Limb (tissue), 2 donors: ENCODE measurements around the gene MPV17.
"Not testable (repeated sequence)": the region's sequence is repeated elsewhere in the genome, so short reads cannot be mapped to it uniquely, and the experiment has no call there.

ENCODE experiments used
- DNase-seq, 2 donors: peaks; one replicate each; pipeline ENCODE4 v3.0.0-alpha.2; 2016; ENCODE audit errors: extremely low spot score in 2 of 2

Gene MPV17

GRCh38 chr2:27300606-27301005 lies 22.3 kb downstream of the MPV17 start:
- not testable (repeated sequence) for DNase-seq

DNA sequence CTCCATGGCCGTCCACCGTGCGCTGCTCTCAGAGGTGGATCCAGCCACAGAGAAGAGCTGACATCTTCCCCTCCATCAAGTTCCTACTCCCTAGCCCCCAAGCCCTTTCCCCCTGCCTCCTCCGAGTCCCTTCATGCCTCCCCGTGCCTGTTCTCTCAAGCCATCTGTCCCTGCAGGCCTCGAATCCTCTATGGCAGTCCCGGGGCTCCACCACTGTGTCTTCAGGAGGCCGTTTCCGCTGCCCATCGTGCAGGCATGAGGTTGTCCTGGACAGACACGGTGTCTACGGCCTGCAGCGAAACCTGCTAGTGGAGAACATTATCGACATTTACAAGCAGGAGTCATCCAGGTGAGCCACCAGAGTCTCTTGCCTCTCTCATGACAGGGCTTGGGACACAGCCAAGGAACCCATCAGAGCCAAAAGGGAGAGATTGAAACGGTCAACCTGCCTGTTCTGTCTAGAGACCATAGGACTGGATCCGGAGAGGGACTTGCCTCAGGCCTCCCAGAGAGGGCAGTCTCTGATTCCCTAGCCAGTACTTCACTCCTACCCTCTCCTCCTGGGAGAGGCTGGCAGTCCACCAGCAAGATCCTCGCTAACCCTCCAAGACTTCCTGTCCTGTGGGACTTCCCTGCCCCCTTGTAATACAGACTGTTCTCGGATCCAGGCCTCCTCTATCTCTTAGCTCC lies 24.4 kb downstream of the MPV17 start:
- DNase-seq: no peak

- DNase-seq: no peak
Observed at GRCh38 chr2:27297195-27297594, 25.7 kb downstream of the MPV17 start.

DNA sequence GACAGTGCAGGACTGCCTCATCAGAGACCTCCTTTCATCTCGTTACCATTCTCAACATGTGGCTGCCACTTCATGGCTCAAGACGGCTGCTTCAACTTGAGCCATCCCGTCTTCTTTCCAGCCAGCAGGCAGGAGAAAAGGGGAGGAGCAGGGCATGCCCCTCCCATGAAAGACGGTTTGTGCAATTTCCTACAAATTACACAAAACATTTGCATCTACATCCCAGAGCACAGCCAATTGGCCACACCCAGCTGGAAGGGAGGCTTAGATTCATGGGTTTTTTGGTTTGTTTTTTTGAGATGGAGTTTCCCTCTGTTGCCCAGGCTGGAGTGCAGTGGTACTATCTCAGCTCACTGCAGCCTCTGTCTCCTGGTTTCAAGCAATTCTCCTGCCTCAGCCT lies 26.4 kb downstream of the MPV17 start:
- no peak for DNase-seq

DNA sequence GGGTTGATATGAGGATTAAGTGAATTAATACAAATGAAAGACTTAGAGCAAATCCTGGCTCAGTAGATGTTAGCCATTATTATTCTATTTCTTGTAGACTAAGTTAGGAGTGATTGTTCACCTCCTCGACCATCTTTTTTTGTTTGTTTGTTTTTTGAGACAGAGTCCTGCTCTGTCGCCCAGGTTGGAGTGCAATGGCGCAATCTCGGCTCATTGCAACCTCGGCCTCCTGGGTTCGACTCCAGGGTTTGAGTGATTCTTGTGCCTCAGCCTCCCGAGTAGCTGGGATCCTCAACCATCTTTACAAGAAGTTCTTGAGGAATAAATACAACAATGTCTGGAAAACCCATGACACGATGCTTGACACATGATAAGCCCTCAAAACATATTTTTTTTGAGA lies 28.0 kb downstream of the MPV17 start:
- no peak for DNase-seq

DNA sequence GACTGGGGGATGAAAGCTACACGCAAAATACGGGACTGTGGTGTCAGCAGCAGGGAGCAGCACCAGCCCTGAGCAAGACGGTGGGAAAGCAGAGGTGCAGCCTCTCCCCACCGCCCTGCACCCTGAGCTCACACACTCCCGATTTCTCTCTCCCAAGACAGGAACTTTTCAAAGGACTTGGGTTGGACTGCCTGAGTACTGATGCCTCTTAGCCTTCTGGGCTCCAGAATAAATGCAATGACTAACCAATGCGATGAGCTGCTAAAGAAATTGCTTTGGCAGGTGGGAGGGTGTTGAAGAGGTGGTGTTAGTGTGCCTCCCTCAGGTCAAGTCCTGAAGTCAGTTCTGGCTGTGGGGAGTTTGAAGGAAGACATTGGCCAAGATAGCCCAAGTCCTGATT lies 31.0 kb downstream of the MPV17 start:
- DNase-seq: no peak

DNA sequence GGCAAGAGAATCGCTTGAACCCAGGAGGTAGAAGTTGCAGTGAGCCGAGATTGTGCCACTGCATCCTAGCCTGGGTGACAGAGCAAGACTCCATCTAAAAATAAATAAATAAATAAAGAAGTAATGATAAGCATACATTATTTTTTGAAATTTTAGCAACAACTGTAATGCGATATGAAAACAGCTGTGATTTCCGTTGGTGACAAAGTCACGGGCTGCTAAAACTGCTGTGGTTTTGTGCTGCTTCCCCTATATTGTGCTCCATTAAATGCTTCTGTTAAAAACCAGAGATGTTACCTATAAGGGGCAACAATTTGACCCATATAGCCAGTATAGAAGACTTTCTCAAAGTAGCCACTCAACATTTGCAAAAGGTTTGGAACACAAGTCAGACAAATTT lies 32.3 kb downstream of the MPV17 start:
- no peak for DNase-seq

- DNase-seq: no peak
Observed at GRCh38 chr2:27288610-27289009, 34.3 kb downstream of the MPV17 start.

GRCh38 chr2:27285481-27285880 lies 37.4 kb downstream of the MPV17 start:
- no peak for DNase-seq

GRCh38 chr2:27284996-27285395 lies 37.9 kb downstream of the MPV17 start:
- no peak for DNase-seq

GRCh38 chr2:27282892-27283291 lies 40.0 kb downstream of the MPV17 start:
- no peak for DNase-seq

- no peak for DNase-seq
Observed at GRCh38 chr2:27281855-27282559, 40.9 kb downstream of the MPV17 start, which contains the start of gene TRIM54. Gene TRIM54 (plus strand): TSS chr2:27282429. CDS start chr2:27282732, 303 bp downstream.

DNA sequence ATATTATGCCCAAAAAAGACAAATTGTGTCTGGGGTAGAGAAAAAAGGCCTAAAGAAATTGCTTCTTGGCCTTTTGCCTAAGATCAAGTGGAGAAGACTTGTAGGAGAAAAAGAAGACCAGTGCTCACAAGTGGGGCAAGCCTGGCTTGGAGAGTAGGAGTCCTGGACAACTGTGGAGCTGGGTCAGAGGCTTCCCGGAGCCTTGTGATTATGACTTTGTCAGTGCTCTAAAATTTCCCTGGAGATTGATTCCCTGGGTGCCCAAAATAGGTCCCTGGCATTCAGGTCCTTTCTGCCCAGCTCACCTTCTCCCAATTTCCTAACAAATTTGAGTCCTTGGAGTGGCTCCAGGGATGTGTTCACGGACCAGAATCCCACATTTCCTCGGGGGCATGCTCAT lies 41.5 kb downstream of the MPV17 start:
- no peak for DNase-seq

- no peak for DNase-seq
Observed at GRCh38 chr2:27280826-27281225, 42.1 kb downstream of the MPV17 start.

- DNase-seq: no peak
Observed at GRCh38 chr2:27278010-27278409, 44.9 kb downstream of the MPV17 start.

DNA sequence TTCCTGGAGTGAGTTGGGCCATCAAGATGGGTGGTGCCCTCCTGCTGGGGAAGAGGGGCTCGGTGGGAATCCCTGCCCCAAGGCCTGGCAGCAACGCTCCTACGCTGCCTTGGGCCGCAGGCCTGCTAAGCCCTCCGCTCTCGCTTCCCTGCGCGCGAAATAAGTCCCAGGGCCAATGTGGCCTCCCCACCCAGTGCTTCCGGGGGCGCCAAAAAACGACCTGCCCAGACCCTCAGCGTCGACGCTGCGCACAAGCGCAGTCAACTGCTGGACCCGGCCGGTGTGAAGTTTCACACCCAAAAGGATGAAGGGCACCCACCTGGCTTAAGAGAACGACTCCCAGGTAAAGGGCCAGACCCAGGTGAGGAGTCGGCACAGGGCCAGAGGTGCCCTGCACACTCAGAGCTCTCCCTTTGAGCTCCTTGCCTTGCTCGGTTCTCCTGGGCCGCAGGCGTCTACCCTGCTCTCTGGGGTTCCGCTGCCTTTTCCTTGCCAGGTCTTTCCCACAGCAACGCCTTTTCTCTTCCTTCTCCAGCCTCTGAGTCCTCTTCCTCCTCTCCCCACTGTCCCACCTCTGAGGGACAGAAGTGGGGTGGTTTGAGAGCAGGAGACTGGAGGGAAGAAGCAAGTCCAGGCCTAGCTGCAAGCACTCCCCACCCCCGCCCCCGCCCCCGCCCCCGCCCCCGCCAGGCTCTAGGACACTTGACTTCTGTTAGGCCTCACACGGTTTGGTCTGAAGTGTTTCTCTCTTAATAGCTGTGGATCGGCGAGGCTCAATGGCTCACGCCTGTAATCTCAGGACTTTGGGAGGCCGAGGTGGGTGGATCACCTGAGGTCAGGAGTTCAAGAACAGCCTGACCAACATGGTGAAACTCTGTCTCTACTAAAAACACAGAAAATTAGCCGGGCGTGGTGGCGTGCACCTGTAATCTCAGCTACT lies 47.4 kb downstream of the MPV17 start, which contains the start of gene DNAJC5G:
TSS of gene DNAJC5G (plus strand) at position 223 of the 940 bp plus-strand sequence. CDS start 1,296 bp downstream, outside the sequence.
- no peak for DNase-seq

DNA sequence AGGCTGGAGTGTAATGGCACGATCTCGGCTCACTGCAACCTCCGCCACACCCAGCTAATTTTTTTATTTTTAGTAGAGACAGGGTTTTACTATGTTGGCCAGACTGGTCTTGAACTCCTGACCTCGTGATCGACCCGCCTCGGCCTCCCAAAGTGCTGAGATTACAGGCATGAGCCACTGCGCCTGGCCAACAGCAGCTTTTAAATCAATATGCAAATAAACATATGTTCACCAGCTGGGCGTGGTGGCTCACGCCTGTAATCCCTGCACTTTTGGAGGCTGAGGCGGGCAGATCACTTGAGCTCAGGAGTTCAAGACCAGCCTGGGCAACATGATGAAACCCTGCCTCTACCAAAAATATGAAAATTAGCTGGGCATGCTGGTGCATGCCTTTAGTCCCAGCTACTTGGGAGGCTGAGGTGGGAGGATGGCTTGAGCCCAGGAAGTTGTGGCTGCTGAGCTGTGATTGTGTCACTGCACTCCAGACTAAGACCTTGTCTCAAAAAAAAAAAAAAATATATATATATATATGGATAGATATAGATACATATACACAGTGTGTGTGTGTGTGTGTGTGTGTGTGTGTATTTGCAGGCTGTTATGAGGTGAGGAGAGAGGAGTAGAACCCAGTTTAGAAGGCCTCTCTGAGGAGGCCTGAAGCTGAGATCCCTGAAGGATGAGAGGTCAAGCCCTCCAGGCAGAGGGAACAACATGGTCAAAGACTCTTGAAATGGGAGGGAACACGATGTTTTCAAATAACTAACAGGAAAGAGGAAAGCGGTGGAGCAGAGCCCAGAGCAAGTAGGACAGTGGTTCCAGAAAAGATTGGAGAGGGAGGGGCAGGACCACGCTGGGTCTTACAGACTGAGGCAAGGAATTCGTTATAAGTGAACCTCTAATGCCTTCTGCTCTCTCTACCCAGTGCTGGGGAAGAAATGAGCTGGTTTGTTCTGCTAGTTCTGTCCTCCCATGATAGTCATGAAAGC lies 50.1 kb downstream of the MPV17 start:
- not testable (repeated sequence) for DNase-seq

DNA sequence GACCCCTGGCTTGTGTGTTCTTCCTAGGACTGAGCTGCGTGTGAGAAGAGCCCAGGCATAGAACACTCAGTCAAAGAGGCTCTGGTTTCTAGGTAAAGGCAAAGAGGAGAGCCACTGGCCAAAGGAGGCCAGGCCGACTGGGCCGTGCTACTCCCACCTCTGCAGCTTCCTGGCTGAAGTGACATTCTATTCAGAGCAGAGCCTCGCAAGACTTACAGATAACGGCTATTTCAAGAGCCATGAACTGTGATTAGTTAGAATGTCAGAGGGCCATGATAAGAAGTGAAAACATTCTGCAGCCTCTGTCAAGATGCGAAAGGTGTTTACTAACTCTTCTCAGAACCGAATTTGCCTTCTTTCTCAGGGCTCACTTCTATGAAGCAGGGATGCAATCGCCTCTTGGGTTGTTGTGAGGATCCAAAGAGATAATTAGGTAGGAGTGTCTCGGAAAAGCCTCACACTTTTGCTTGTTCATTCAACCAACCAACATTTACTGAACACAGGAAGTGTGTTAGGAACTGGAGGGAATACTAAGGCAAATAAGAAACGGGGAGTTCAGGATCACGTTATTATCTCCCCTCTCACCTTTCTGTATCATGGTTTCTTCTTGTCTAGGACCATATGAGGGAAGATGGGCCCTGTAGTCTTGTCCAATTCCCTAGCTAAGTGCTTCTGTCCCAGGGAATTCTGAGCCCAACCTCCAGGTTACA lies 51.1 kb downstream of the MPV17 start:
- no peak for DNase-seq

- no peak for DNase-seq
Observed at GRCh38 chr2:27270670-27271069, 52.2 kb downstream of the MPV17 start.

- DNase-seq: no peak
Observed at GRCh38 chr2:27270131-27270530, 52.8 kb downstream of the MPV17 start.
